Body of pancreas (tissue), 4 donors: ENCODE data around the gene THBD.

Source experiments
- POLR2A ChIP-seq, 3 donors: fragments of 450-650 bp; IDR thresholded peaks; one replicate each; pipeline ENCODE4 v1.6.1; 2016; ENCODE audit warnings: antibody characterized with exemption in 3 of 3, mild to moderate bottlenecking in 2 of 3
- TF ChIP-seq, protein P1 (sequence below), 7 experiments: fragments of 450-650 bp in 4 of 7; fragments of 200-600 bp in 3 of 7; sonication (generic) in 3 of 7; IDR thresholded peaks; one replicate each; pipeline ENCODE4 v1.5.1; 2016 to 2019; ENCODE audit warnings: antibody characterized with exemption in 7 of 7

DNA sequence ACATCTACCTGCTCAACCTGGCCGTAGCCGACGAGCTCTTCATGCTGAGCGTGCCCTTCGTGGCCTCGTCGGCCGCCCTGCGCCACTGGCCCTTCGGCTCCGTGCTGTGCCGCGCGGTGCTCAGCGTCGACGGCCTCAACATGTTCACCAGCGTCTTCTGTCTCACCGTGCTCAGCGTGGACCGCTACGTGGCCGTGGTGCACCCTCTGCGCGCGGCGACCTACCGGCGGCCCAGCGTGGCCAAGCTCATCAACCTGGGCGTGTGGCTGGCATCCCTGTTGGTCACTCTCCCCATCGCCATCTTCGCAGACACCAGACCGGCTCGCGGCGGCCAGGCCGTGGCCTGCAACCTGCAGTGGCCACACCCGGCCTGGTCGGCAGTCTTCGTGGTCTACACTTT is 13.7 kb downstream of the THBD start:
- TF ChIP-seq, protein P1, sequence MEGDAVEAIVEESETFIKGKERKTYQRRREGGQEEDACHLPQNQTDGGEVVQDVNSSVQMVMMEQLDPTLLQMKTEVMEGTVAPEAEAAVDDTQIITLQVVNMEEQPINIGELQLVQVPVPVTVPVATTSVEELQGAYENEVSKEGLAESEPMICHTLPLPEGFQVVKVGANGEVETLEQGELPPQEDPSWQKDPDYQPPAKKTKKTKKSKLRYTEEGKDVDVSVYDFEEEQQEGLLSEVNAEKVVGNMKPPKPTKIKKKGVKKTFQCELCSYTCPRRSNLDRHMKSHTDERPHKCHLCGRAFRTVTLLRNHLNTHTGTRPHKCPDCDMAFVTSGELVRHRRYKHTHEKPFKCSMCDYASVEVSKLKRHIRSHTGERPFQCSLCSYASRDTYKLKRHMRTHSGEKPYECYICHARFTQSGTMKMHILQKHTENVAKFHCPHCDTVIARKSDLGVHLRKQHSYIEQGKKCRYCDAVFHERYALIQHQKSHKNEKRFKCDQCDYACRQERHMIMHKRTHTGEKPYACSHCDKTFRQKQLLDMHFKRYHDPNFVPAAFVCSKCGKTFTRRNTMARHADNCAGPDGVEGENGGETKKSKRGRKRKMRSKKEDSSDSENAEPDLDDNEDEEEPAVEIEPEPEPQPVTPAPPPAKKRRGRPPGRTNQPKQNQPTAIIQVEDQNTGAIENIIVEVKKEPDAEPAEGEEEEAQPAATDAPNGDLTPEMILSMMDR (IDR thresholded peaks at IDR 0.05), result no peak
- no peak for TF ChIP-seq POLR2A (IDR thresholded peaks at IDR 0.05)
